H1 (cell line): Measurements from ENCODE around the gene AP3D1. TPM values are rescaled to one million over a fixed set of nuclear protein-coding genes. Genes with fewer than 3 reads are reported as not detected.

Experiments used
- CTCF ChIA-PET: fragments of 300-600 bp; sonication (Branson Sonifier 250); formaldehyde crosslinking; loops from one replicate; lab custom pipeline; 2021; ENCODE audit not compliant: partially characterized antibody; lab: Charles Lee
- POLR2A ChIA-PET: fragments of 300-600 bp; sonication (Branson Sonifier 250); formaldehyde crosslinking; loops from one replicate; lab custom pipeline; 2021; ENCODE audit warnings: inconsistent platforms; ENCODE audit not compliant: partially characterized antibody; lab: Charles Lee
- DNase-seq, 2 experiments: peaks; one replicate each; pipeline versions ENCODE4 v3.0.0 to v3.0.0-alpha.2; 2010 to 2022; ENCODE audit warnings: low spot score in 2 of 2, low read depth in 1 of 2, mixed read lengths in 1 of 2
- FAIRE-seq: peaks from 2 replicates; lab custom pipeline; 2011; peaks lifted over from hg19 to GRCh38; lab: Jason Lieb, UNC
- H2AFZ ChIP-seq: 2 replicates; pipeline ENCODE4 v1.8.1; 2012; ENCODE audit warnings: low read length, inconsistent platforms
- H2AK5ac ChIP-seq: 2 replicates; pipeline ENCODE4 v1.6.1; 2013; ENCODE audit warnings: low read depth, low read length
- H2BK120ac ChIP-seq: replicated peaks from 2 replicates; pipeline ENCODE3; 2013; ENCODE audit warnings: low read depth, low read length, inconsistent platforms
- H2BK12ac ChIP-seq: 2 replicates; pipeline ENCODE4 v1.6.1; 2013; ENCODE audit warnings: low read depth, low read length
- H2BK15ac ChIP-seq: 2 replicates; pipeline ENCODE4 v1.6.1; 2013; ENCODE audit warnings: low read length
- H2BK20ac ChIP-seq: 2 replicates; pipeline ENCODE4 v1.6.1; 2013; ENCODE audit warnings: low read length
- H2BK5ac ChIP-seq: 2 replicates; pipeline ENCODE4 v1.6.1; 2013; ENCODE audit warnings: low read depth, low read length
- H3K14ac ChIP-seq: 2 replicates; pipeline ENCODE4 v1.6.1; 2013; ENCODE audit warnings: inconsistent platforms; ENCODE audit not compliant: insufficient read length
- H3K18ac ChIP-seq: 2 replicates; pipeline ENCODE4 v1.6.1; 2013; ENCODE audit warnings: low read length; ENCODE audit errors: extremely low read depth
- H3K23ac ChIP-seq: 2 replicates; pipeline ENCODE4 v1.6.1; 2013; ENCODE audit warnings: inconsistent platforms; ENCODE audit not compliant: insufficient read length
- H3K23me2 ChIP-seq: 2 replicates; pipeline ENCODE4 v1.6.1; 2013; ENCODE audit warnings: low read depth, low read length
- H3K27ac ChIP-seq: 2 replicates; pipeline ENCODE4 v1.6.1; 2011; ENCODE audit warnings: low read depth, low read length, inconsistent platforms
- H3K27me3 ChIP-seq, 4 experiments: replicated peaks in 1 of 4; 1 replicate in 1 of 4; 2 replicates in 3 of 4; pipeline versions ENCODE4 v1.6.1 to v1.8.1; 2011 to 2013; ENCODE audit warnings: low read length in 3 of 4, mild to moderate bottlenecking in 3 of 4, inconsistent platforms in 2 of 4, mixed read lengths in 2 of 4, moderate library complexity in 1 of 4; ENCODE audit not compliant: control insufficient read depth in 3 of 4, insufficient read depth in 3 of 4; ENCODE audit errors: extremely low read depth in 1 of 4
- H3K36me3 ChIP-seq, 4 experiments: 2 replicates each; pipeline versions ENCODE4 v1.6.1 to v1.8.1; 2011 to 2013; ENCODE audit warnings: mild to moderate bottlenecking in 4 of 4, low read length in 3 of 4, moderate library complexity in 2 of 4, control low read depth in 1 of 4, inconsistent platforms in 1 of 4; ENCODE audit not compliant: insufficient read depth in 4 of 4, control insufficient read depth in 2 of 4
- H3K4ac ChIP-seq: replicated peaks from 2 replicates; pipeline ENCODE3; 2013; ENCODE audit warnings: low read length, low read depth, mixed read lengths, inconsistent platforms; ENCODE audit not compliant: insufficient read length
- H3K4me1 ChIP-seq, 4 experiments: replicated peaks in 1 of 4; 1 replicate in 1 of 4; 2 replicates in 3 of 4; pipeline versions ENCODE4 v1.6.1 to v1.8.1; 2011 to 2013; ENCODE audit warnings: low read length in 3 of 4, inconsistent platforms in 2 of 4, mixed read lengths in 1 of 4; ENCODE audit not compliant: insufficient read depth in 4 of 4, control insufficient read depth in 3 of 4
- H3K4me2 ChIP-seq, 2 experiments: 2 replicates each; pipeline versions ENCODE4 v1.6.1 to v1.8.1; 2011 to 2013; ENCODE audit warnings: low read depth in 2 of 2, low read length in 2 of 2, control low read depth in 1 of 2, inconsistent platforms in 1 of 2, mild to moderate bottlenecking in 1 of 2; ENCODE audit not compliant: insufficient read depth in 1 of 2
- H3K4me3 ChIP-seq, 4 experiments: fragments of 200-600, 300-600 bp in 1 of 4; sonication (generic), shearing (Covaris generic), sonication (Bioruptor Twin) in 1 of 4; 2 replicates each; pipeline versions ENCODE4 v1.5.1 to v1.8.1; 2011 to 2016; ENCODE audit warnings: low read length in 4 of 4, low read depth in 3 of 4, control low read depth in 2 of 4, inconsistent platforms in 2 of 4, mild to moderate bottlenecking in 2 of 4, mixed read lengths in 1 of 4, moderate library complexity in 1 of 4; ENCODE audit not compliant: insufficient read depth in 2 of 4; ENCODE audit errors: extremely low read depth in 1 of 4
- H3K56ac ChIP-seq: replicated peaks from 2 replicates; pipeline ENCODE3; 2013; ENCODE audit warnings: low read depth, mild to moderate bottlenecking, mixed read lengths, low read length, inconsistent platforms; ENCODE audit not compliant: insufficient read length
- H3K79me1 ChIP-seq: 2 replicates; pipeline ENCODE4 v1.6.1; 2013; ENCODE audit warnings: low read depth, low read length, control low read depth
- H3K79me2 ChIP-seq, 2 experiments: 2 replicates each; pipeline versions ENCODE4 v1.6.1 to v1.8.1; 2012 to 2013; ENCODE audit warnings: low read length in 2 of 2, mild to moderate bottlenecking in 2 of 2, inconsistent platforms in 1 of 2; ENCODE audit not compliant: insufficient read depth in 2 of 2, control insufficient read depth in 1 of 2
- H3K9ac ChIP-seq, 4 experiments: replicated peaks in 1 of 4; 1 replicate in 1 of 4; 2 replicates in 3 of 4; pipeline versions ENCODE4 v1.6.1 to v1.8.1; 2011 to 2013; ENCODE audit warnings: low read depth in 3 of 4, low read length in 3 of 4, control low read depth in 2 of 4, mild to moderate bottlenecking in 2 of 4, moderate library complexity in 2 of 4, inconsistent platforms in 1 of 4; ENCODE audit errors: extremely low read depth in 1 of 4
- H3K9me3 ChIP-seq, 2 experiments: 2 replicates each; pipeline versions ENCODE4 v1.6.1 to v1.8.1; 2012 to 2013; ENCODE audit warnings: mild to moderate bottlenecking in 2 of 2, moderate library complexity in 2 of 2, control low read depth in 1 of 2, inconsistent platforms in 1 of 2, low read depth in 1 of 2, low read length in 1 of 2, mixed read lengths in 1 of 2; ENCODE audit not compliant: insufficient read depth in 2 of 2
- H4K20me1 ChIP-seq, 2 experiments: replicated peaks in 1 of 2; 2 replicates each; pipeline versions ENCODE3 to v1.8.1; 2011 to 2013; ENCODE audit warnings: inconsistent platforms in 2 of 2, low read length in 2 of 2, mild to moderate bottlenecking in 1 of 2; ENCODE audit not compliant: insufficient read depth in 2 of 2, control insufficient read depth in 1 of 2
- H4K5ac ChIP-seq: 2 replicates; pipeline ENCODE4 v1.6.1; 2013; ENCODE audit warnings: low read length, low read depth, mixed read lengths, inconsistent platforms; ENCODE audit not compliant: insufficient read length
- H4K8ac ChIP-seq: 2 replicates; pipeline ENCODE4 v1.8.0; 2013; ENCODE audit warnings: mild to moderate bottlenecking, moderate library complexity, low read length, inconsistent platforms; ENCODE audit not compliant: insufficient read depth; ENCODE audit errors: extremely low read depth
- H4K91ac ChIP-seq: replicated peaks from 2 replicates; pipeline ENCODE3; 2013; ENCODE audit warnings: low read length, mixed read lengths, inconsistent platforms; ENCODE audit not compliant: insufficient read length
- CHD2 ChIP-seq: IDR thresholded peaks from 2 replicates; pipeline ENCODE4 v1.6.1; 2012; ENCODE audit warnings: low read length, improper control_type of control experiment
- HDAC6 ChIP-seq: IDR thresholded peaks from one replicate; pipeline ENCODE4 v1.7.1; 2012; ENCODE audit warnings: low read depth, mild to moderate bottlenecking, inconsistent platforms, low read length, moderate library complexity
- PHF8 ChIP-seq: fragments of 200-600 bp; sonication (generic); conservative IDR thresholded peaks from 2 replicates; pipeline ENCODE4 v1.7.1; 2012; ENCODE audit warnings: low read depth, mild to moderate bottlenecking, inconsistent platforms, low read length, moderate library complexity
- POLR2AphosphoS5 ChIP-seq: IDR thresholded peaks from 2 replicates; pipeline ENCODE4 v1.6.1; 2011; ENCODE audit warnings: low read depth, low read length
- RAD21 ChIP-seq, 2 experiments: IDR thresholded peaks in 1 of 2; conservative IDR thresholded peaks in 1 of 2; 2 replicates each; pipeline ENCODE4 v1.6.1; 2011; ENCODE audit warnings: low read depth in 2 of 2, low read length in 2 of 2, improper control_type of control experiment in 1 of 2, inconsistent platforms in 1 of 2, mild to moderate bottlenecking in 1 of 2, moderate library complexity in 1 of 2
- SAP30 ChIP-seq: fragments of 300-600 bp; sonication (generic); IDR thresholded peaks from 2 replicates; pipeline ENCODE4 v1.7.1; 2012; ENCODE audit warnings: low read length, moderate library complexity, mild to moderate bottlenecking, inconsistent platforms; ENCODE audit not compliant: insufficient read depth, insufficient replicate concordance
- WGBS, 2 experiments: shearing (Covaris generic) in 1 of 2; methylation state at CpG; one replicate each; pipeline versions ENCODE4 v1.1.6 to v1.1.7; 2013 to 2015; ENCODE audit warnings: low lambda C conversion rate in 2 of 2, mixed read lengths in 2 of 2, inconsistent platforms in 1 of 2, low coverage in 1 of 2, missing lambda C conversion rate in 1 of 2; ENCODE audit not compliant: insufficient replicate concordance in 2 of 2, insufficient coverage in 1 of 2, insufficient read length in 1 of 2; ENCODE audit errors: extremely low coverage in 1 of 2, missing lambda C conversion rate in 1 of 2; 5-methylcytosine and 5-hydroxymethylcytosine counted together
- polyA plus RNA-seq, 7 experiments: library from polyadenylated mRNA; depleted of rRNA in 3 of 7; stranded (reverse) in 5 of 7; unstranded in 2 of 7; fragments of >200 nt in 5 of 7; fragments of 200-250 nt in 2 of 7; gene quantifications; 1 replicate in 5 of 7; 2 replicates in 1 of 7; 4 replicates in 1 of 7; pipeline versions ENCODE4 v1.2.1 to v1.2.3, GENCODE V29; 2011 to 2013; ENCODE audit warnings: missing spikeins in 2 of 7, mixed read lengths in 2 of 7
- total RNA-seq: library from RNA; stranded (reverse); fragmentation: NEBNext Ultra II Directional; extraction: Animal tissue kit (Norgen Biotek cat#: 25700); gene quantifications from 2 replicates; pipeline ENCODE4 v1.2.1, GENCODE V29; 2021
- TF ChIP-seq, protein P1 (sequence below): IDR thresholded peaks from 2 replicates; pipeline ENCODE4 v1.6.1; 2012; ENCODE audit warnings: inconsistent platforms
- TF ChIP-seq, protein P2 (sequence below): IDR thresholded peaks from 2 replicates; pipeline ENCODE4 v1.6.1; 2012; ENCODE audit warnings: low read length, inconsistent platforms

AP3D1 gene
- total and polyA plus RNA-seq, 2 of the 8 experiments (the other 6 are each of a cell fraction or from before 2014, with no cell fraction given), result 161 to 174 TPM

DNA sequence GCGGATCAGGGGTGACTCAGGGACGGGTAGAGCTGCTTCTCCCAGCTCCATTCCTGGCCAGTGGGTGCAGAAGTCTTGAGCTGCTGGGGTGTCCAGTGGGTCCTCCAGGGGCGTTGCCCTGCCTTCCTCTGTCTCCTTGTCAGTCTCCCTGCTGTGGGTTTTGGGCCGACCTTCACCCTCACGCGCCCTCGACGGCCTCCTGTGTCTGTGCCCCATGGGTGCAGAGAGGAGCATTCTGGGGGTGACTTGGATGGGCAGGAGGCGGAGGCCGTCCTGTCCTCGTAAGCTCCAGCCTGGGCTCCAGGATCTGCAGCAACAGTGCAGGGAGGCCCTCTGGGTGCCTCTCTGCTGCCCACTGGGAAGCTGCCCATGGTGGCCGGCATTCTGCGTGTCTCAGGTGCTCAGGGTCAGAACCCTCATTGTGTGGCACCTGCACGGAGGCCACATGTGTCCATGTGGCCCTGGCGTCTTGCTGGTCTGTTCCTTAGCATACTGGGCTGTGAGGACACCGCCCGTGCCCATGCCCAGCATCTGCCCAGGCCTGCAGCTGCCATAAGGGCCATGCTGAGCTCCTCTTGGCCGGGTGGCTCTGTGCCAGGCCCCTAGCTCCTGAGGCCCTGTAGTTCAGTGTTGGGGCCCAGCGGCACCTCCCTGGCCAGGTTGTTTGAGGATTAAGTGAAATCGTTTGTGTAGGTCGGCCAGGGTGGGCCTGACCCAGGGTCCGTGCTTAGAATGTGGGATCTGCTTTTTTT, 29.7 kb upstream of the AP3D1 start:
- H2BK15ac ChIP-seq, result no peak overlapping the region
- peaks cover 5 to 29% of the 10 kb centered on the region in 2 experiments for H4K20me1 ChIP-seq
- no peak overlapping the region for H2AK5ac ChIP-seq
- H3K9ac ChIP-seq, result no peak overlapping the region
- no peak overlapping the region for H3K4me3 ChIP-seq
- no peak overlapping the region for H4K91ac ChIP-seq
- DNase-seq (no peak), FAIRE-seq (no peak)
- CTCF ChIA-PET, result interaction anchor here (0.5 to 5.3 kb wide), 7 partner anchors 9 to 762 kb away, joined by 3 to 32 read pairs (median 3); no protein-coding TSS in a partner anchor
- H3K36me3 ChIP-seq, result peaks cover 0 to 4% (median 3%) of the 10 kb centered on the region in 4 experiments; a peak in 5 of 8 replicates
- H3K4ac ChIP-seq, result no peak overlapping the region
- no peaks in the 10 kb centered on the region; a peak in 1 of 7 replicates for H3K4me1 ChIP-seq
- no peak overlapping the region for H2BK12ac ChIP-seq
- no peak overlapping the region for H3K14ac ChIP-seq
- H3K79me1 ChIP-seq, result peaks cover 38% of the 10 kb centered on the region
- no peak overlapping the region for H2AFZ ChIP-seq
- H3K79me2 ChIP-seq, result peaks cover 0 to 69% of the 10 kb centered on the region in 2 experiments; a peak in 2 of 4 replicates
- H3K27ac ChIP-seq, result no peak overlapping the region
- H3K4me2 ChIP-seq, result no peak overlapping the region
- H3K23ac ChIP-seq, result no peak overlapping the region
- H2BK5ac ChIP-seq, result no peak overlapping the region; the same call in 1 of the 2 replicates
- no peaks in the 10 kb centered on the region for H3K27me3 ChIP-seq
- H3K9me3 ChIP-seq, result no peaks in the 10 kb centered on the region
- no peak overlapping the region for H3K18ac ChIP-seq
- H2BK120ac ChIP-seq, result no peak overlapping the region
- no peak overlapping the region for H3K56ac ChIP-seq
- no peak overlapping the region for H4K5ac ChIP-seq
- no peak overlapping the region for H2BK20ac ChIP-seq
- no peaks in the 10 kb centered on the region for H3K23me2 ChIP-seq
- POLR2A ChIA-PET, result interaction anchor here (0.6 to 1.8 kb wide), 5 partner anchors 18 to 266 kb away, joined by 3 to 5 read pairs (median 3); no protein-coding TSS in a partner anchor
- 91% methylated on average over 22 of the region's 22 CpGs; no CpG with 5 or more reads in 1 of the 2 experiments for WGBS, 2 experiments
- H4K8ac ChIP-seq, result no peak overlapping the region
- TF ChIP-seq POLR2AphosphoS5 (no peak), PHF8 (no peak), HDAC6 (no peak), RAD21 (IDR thresholded peaks at IDR 0.05 in 1 of 2, conservative IDR thresholded peaks at IDR 0.05 in 1 of 2; ENCODE audit: low read depth in 2 of 2, low read length in 2 of 2) (no peak), CHD2 (no peak), SAP30 (no peak)
- TF ChIP-seq, protein P1, sequence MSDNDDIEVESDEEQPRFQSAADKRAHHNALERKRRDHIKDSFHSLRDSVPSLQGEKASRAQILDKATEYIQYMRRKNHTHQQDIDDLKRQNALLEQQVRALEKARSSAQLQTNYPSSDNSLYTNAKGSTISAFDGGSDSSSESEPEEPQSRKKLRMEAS, result no peak
- TF ChIP-seq, protein P2, sequence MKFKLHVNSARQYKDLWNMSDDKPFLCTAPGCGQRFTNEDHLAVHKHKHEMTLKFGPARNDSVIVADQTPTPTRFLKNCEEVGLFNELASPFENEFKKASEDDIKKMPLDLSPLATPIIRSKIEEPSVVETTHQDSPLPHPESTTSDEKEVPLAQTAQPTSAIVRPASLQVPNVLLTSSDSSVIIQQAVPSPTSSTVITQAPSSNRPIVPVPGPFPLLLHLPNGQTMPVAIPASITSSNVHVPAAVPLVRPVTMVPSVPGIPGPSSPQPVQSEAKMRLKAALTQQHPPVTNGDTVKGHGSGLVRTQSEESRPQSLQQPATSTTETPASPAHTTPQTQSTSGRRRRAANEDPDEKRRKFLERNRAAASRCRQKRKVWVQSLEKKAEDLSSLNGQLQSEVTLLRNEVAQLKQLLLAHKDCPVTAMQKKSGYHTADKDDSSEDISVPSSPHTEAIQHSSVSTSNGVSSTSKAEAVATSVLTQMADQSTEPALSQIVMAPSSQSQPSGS, result no peak
